ENCODE data around the gene SUSD4.

The SUSD4 gene

GRCh38 chr1:223323491-223324484, 40.2 kb downstream of the SUSD4 start:
- H3K4me3 ChIP-seq (ENCODE audit: low read length): no peak overlapping the region
- no peak for TF ChIP-seq CTCF (conservative IDR thresholded peaks at IDR 0.05; ENCODE audit: low read depth, low read length)
- DNase-seq (ENCODE audit: low read depth): no peak

GRCh38 chr1:223322868-223323267, 41.1 kb downstream of the SUSD4 start:
- no peak for DNase-seq (ENCODE audit: low read depth)

DNA sequence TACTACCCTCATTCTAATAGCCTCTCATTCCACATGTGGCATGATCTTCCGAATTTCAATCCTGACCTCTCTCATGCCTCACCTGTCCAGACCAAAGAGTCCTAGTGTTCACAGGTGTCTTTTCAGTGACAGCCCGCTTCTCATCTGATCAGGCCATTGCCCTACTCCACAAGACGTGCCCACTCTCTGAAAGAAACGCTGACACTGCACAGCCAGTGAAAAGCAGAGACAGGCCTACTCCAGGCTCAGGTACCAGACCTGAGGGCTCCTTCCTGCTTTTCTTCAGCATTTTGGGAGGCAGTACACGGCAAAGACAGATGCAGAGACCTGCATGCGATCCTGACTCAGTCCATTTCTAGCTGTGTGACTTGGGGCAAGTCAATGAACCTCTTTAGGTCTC, 43.0 kb downstream of the SUSD4 start:
- TF ChIP-seq CTCF (conservative IDR thresholded peaks at IDR 0.05; ENCODE audit: low read depth, low read length): no peak
- no peak for DNase-seq (ENCODE audit: low read depth)
- H3K4me3 ChIP-seq (ENCODE audit: low read length): no peak overlapping the region

More at GRCh38 chr1:223322868-223323267, 41.1 kb downstream of the SUSD4 start:
- H3K4me3 ChIP-seq (ENCODE audit: low read length): no peak overlapping the region
- no peak for TF ChIP-seq CTCF (conservative IDR thresholded peaks at IDR 0.05; ENCODE audit: low read depth, low read length)

- no peak overlapping the region for H3K4me3 ChIP-seq (ENCODE audit: low read length)
- no peak for DNase-seq (ENCODE audit: low read depth)
- TF ChIP-seq CTCF (conservative IDR thresholded peaks at IDR 0.05; ENCODE audit: low read depth, low read length): no peak
Observed at GRCh38 chr1:223319905-223320580, 43.9 kb downstream of the SUSD4 start.

GRCh38 chr1:223319398-223319797, 44.6 kb downstream of the SUSD4 start:
- TF ChIP-seq CTCF (conservative IDR thresholded peaks at IDR 0.05; ENCODE audit: low read depth, low read length): no peak
- H3K4me3 ChIP-seq (ENCODE audit: low read length): no peak overlapping the region
- no peak for DNase-seq (ENCODE audit: low read depth)

DNA sequence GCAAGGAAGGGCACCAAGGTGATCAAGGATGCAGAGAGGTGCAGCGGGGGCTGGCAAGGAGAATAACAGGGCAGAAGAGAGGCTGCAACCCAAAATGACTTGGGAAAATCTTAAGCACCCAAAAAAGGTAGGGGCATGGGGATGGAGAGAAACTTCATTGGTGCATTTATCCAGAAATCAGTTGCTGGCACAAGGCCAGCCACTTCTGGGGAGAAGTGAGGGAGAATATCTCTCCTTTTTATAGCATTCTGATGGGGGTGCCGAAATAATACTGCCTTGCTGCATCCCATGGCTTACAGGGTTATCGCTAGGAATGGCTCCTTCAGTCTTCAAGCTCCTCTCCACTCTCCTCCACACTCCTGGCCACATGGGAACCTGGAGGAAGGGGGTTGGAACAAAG, 47.9 kb downstream of the SUSD4 start:
- TF ChIP-seq CTCF (conservative IDR thresholded peaks at IDR 0.05; ENCODE audit: low read depth, low read length): no peak
- H3K4me3 ChIP-seq (ENCODE audit: low read length): no peak overlapping the region
- no peak for DNase-seq (ENCODE audit: low read depth)
